HL-60 (cell line): ENCODE measurements around the gene ATP11A.
"Not testable (repeated sequence)": the region's sequence is repeated elsewhere in the genome, so short reads cannot be mapped to it uniquely, and the experiment has no call there.

ENCODE experiments used
- GABPA ChIP-seq: IDR thresholded peaks from 2 replicates; pipeline ENCODE4 v1.6.1; 2012; ENCODE audit warnings: low read depth
- TF ChIP-seq, protein P1 (sequence below): IDR thresholded peaks from one replicate; pipeline ENCODE4 v1.5.1; 2011; ENCODE audit warnings: low read length, control low read depth, inconsistent platforms; ENCODE audit not compliant: insufficient read depth

DNA sequence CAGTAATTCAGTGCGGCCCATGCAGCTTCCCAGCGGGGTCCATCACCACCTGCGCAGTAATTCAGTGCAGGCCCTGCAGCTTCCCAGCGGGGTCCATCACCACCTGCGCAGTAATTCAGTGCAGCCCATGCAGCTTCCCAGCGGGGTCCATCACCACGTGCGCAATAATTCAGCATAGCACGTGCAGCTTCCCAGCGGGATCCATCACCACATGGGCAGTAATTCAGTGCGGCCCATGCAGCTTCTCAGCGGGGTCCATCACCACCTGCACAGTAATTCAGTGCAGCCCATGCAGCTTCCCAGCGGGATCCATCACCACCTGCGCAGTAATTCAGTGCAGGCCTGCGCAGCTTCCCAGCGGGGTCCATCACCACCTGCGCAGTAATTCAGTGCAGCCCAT is 173.5 kb downstream of the ATP11A start:
- not testable (repeated sequence) for TF ChIP-seq GABPA
- TF ChIP-seq, protein P1, sequence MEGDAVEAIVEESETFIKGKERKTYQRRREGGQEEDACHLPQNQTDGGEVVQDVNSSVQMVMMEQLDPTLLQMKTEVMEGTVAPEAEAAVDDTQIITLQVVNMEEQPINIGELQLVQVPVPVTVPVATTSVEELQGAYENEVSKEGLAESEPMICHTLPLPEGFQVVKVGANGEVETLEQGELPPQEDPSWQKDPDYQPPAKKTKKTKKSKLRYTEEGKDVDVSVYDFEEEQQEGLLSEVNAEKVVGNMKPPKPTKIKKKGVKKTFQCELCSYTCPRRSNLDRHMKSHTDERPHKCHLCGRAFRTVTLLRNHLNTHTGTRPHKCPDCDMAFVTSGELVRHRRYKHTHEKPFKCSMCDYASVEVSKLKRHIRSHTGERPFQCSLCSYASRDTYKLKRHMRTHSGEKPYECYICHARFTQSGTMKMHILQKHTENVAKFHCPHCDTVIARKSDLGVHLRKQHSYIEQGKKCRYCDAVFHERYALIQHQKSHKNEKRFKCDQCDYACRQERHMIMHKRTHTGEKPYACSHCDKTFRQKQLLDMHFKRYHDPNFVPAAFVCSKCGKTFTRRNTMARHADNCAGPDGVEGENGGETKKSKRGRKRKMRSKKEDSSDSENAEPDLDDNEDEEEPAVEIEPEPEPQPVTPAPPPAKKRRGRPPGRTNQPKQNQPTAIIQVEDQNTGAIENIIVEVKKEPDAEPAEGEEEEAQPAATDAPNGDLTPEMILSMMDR: not testable (repeated sequence)
